MM.1S (cell line): ENCODE data around the gene GPR87.

Source experiments
- DNase-seq: peaks from one replicate; pipeline ENCODE4 v3.0.0-alpha.2; 2015
- H2AFZ ChIP-seq: fragments of 300-600 bp; sonication (generic); 2 replicates; pipeline ENCODE4 v1.6.0; 2016; ENCODE audit warnings: antibody characterized with exemption, low read length
- H3F3A ChIP-seq: fragments of 300-600 bp; sonication (generic); 2 replicates; pipeline ENCODE4 v1.6.1; 2016; ENCODE audit warnings: mild to moderate bottlenecking, antibody characterized with exemption, low read length, moderate library complexity, mixed read lengths; ENCODE audit not compliant: insufficient read depth
- H3K27ac ChIP-seq: fragments of 300-600 bp; sonication (generic); 2 replicates; pipeline ENCODE4 v1.5.1; 2016; ENCODE audit warnings: mild to moderate bottlenecking, low read length
- H3K27me3 ChIP-seq: fragments of 300-600 bp; sonication (generic); replicated peaks from 2 replicates; pipeline ENCODE4 v1.6.0; 2016; ENCODE audit warnings: low read length; ENCODE audit not compliant: insufficient read depth
- H3K36me3 ChIP-seq: fragments of 300-600 bp; sonication (generic); replicated peaks from 2 replicates; pipeline ENCODE4 v1.6.1; 2016; ENCODE audit warnings: mild to moderate bottlenecking, low read length, mixed read lengths; ENCODE audit not compliant: insufficient read depth
- H3K4me1 ChIP-seq: fragments of 300-600 bp; sonication (generic); 2 replicates; pipeline ENCODE4 v1.6.1; 2016; ENCODE audit warnings: low read length, mixed read lengths
- H3K4me2 ChIP-seq: fragments of 300-600 bp; sonication (generic); 2 replicates; pipeline ENCODE4 v1.6.0; 2016; ENCODE audit warnings: low read depth, low read length
- H3K4me3 ChIP-seq: fragments of 300-600 bp; sonication (generic); 2 replicates; pipeline ENCODE4 v1.5.1; 2016; ENCODE audit warnings: low read length, mixed read lengths
- H3K79me2 ChIP-seq: fragments of 300-600 bp; sonication (generic); 2 replicates; pipeline ENCODE4 v1.6.1; 2016; ENCODE audit warnings: mixed run types, low read length, mixed read lengths
- H3K9ac ChIP-seq: fragments of 300-600 bp; sonication (generic); 2 replicates; pipeline ENCODE4 v1.6.1; 2016; ENCODE audit warnings: low read length, mixed read lengths
- H3K9me2 ChIP-seq: fragments of 300-600 bp; sonication (generic); replicated peaks from 2 replicates; pipeline ENCODE4 v1.6.1; 2016; ENCODE audit warnings: mild to moderate bottlenecking, low read length, mixed read lengths; ENCODE audit not compliant: insufficient read depth
- H3K9me3 ChIP-seq: fragments of 300-600 bp; sonication (generic); replicated peaks from 2 replicates; pipeline ENCODE4 v1.6.1; 2016; ENCODE audit warnings: mild to moderate bottlenecking, low read length, mixed read lengths; ENCODE audit not compliant: insufficient read depth
- H4K20me1 ChIP-seq: fragments of 300-600 bp; sonication (generic); 2 replicates; pipeline ENCODE4 v1.6.1; 2016; ENCODE audit warnings: mild to moderate bottlenecking, low read length, moderate library complexity, mixed read lengths; ENCODE audit not compliant: insufficient read depth
- CTCF ChIP-seq: fragments of 300-600 bp; sonication (generic); IDR thresholded peaks from 2 replicates; pipeline ENCODE4 v1.5.1; 2016; ENCODE audit warnings: antibody characterized with exemption, low read length, mixed read lengths
- EZH2 ChIP-seq: fragments of 300-600 bp; sonication (generic); optimal IDR thresholded peaks from 2 replicates; pipeline ENCODE3; 2017; ENCODE audit warnings: low read depth, mild to moderate bottlenecking, antibody characterized with exemption, low read length, mixed read lengths
- EZH2phosphoT487 ChIP-seq: fragments of 300-600 bp; sonication (generic); IDR thresholded peaks from 2 replicates; pipeline ENCODE4 v1.6.1; 2018; ENCODE audit warnings: antibody characterized with exemption, low read length

GPR87 gene

GRCh38 chr3:151248772-151249337 lies 67.8 kb downstream of the GPR87 start:
- Histone ChIP-seq H3K4me1 (no peaks in the 10 kb centered on the region), H3K36me3 (no peaks in the 10 kb centered on the region), H3K79me2 (no peaks in the 10 kb centered on the region), H3K4me3 (no peak overlapping the region), H3K27me3 (no peaks in the 10 kb centered on the region), H4K20me1 (no peaks in the 10 kb centered on the region), H3F3A (no peaks in the 10 kb centered on the region), H3K4me2 (no peak overlapping the region), H3K9ac (no peak overlapping the region), H2AFZ (no peak overlapping the region), H3K9me2 (no peaks in the 10 kb centered on the region), H3K27ac (no peak overlapping the region), H3K9me3 (no peaks in the 10 kb centered on the region)
- no peak for DNase-seq
- no peak for TF ChIP-seq EZH2phosphoT487
- no peak for TF ChIP-seq EZH2
- no peak for TF ChIP-seq CTCF
